NCI-H69 (cell line): ENCODE results near the gene GNA14.
A peak's percentile ranks its signal among the peaks of the same experiment; 100 is the strongest.
"Not testable (repeated sequence)": the region's sequence is repeated elsewhere in the genome, so short reads cannot be mapped to it uniquely, and the experiment has no call there.

Experiments
- DNase-seq: peaks from one replicate; lab custom pipeline; 2025; lab: John Stamatoyannopoulos, UW

GNA14 gene

GRCh38 chr9:77643871-77644270, 4.3 kb downstream of the GNA14 start:
- no peak for DNase-seq

- no peak for DNase-seq
Measured at GRCh38 chr9:77640741-77641580, 7.2 kb downstream of the GNA14 start.

- DNase-seq = no peak
Measured at GRCh38 chr9:77632652-77633051, 15.5 kb downstream of the GNA14 start.

- DNase-seq = not testable (repeated sequence)
Measured at GRCh38 chr9:77628864-77629263, 19.3 kb downstream of the GNA14 start.

- DNase-seq = peak; percentile 84
Measured at GRCh38 chr9:77616191-77616590, 31.9 kb downstream of the GNA14 start.

GRCh38 chr9:77614645-77615044, 33.5 kb downstream of the GNA14 start:
- DNase-seq = no peak

- DNase-seq = no peak
Measured at GRCh38 chr9:77606526-77606925, 41.6 kb downstream of the GNA14 start.

GRCh38 chr9:77605449-77606220, 42.5 kb downstream of the GNA14 start:
- no peak for DNase-seq

- no peak for DNase-seq
Measured at GRCh38 chr9:77604316-77604715, 43.8 kb downstream of the GNA14 start.

- DNase-seq = no peak
Measured at GRCh38 chr9:77602852-77603251, 45.3 kb downstream of the GNA14 start.

- peak; percentile 9 for DNase-seq
Measured at GRCh38 chr9:77601476-77602099, 46.5 kb downstream of the GNA14 start.

- no peak for DNase-seq
Measured at GRCh38 chr9:77600810-77601209, 47.3 kb downstream of the GNA14 start.

GRCh38 chr9:77599492-77599891, 48.6 kb downstream of the GNA14 start:
- DNase-seq = no peak

GRCh38 chr9:77598991-77599390, 49.1 kb downstream of the GNA14 start:
- DNase-seq = no peak

- DNase-seq = peak; percentile 86
Measured at GRCh38 chr9:77598524-77598923, 49.6 kb downstream of the GNA14 start.

- DNase-seq = no peak
Measured at GRCh38 chr9:77597057-77597456, 51.1 kb downstream of the GNA14 start.

GRCh38 chr9:77595426-77596095, 52.6 kb downstream of the GNA14 start:
- peak; percentile 18 for DNase-seq

GRCh38 chr9:77594963-77595362, 53.2 kb downstream of the GNA14 start:
- no peak for DNase-seq

GRCh38 chr9:77593528-77593927, 54.6 kb downstream of the GNA14 start:
- DNase-seq = no peak

GRCh38 chr9:77592476-77592875, 55.6 kb downstream of the GNA14 start:
- no peak for DNase-seq

- peak; percentile 89 for DNase-seq
Measured at GRCh38 chr9:77589046-77589795, 58.9 kb downstream of the GNA14 start.
